Epithelial cell of esophagus (primary cell): ENCODE data around the gene DSP.

Experiments
- DNase-seq: peaks from one replicate; pipeline ENCODE4 v3.0.0; 2010; ENCODE audit warnings: low read depth
- H3K4me3 ChIP-seq: 2 replicates; pipeline ENCODE4 v1.5.1; 2011; ENCODE audit warnings: mild to moderate bottlenecking, low read length, control low read depth
- TF ChIP-seq, protein P1 (sequence below): IDR thresholded peaks from 2 replicates; pipeline ENCODE4 v1.5.1; 2011; ENCODE audit warnings: low read depth, mild to moderate bottlenecking, low read length, control low read depth, inconsistent platforms; ENCODE audit not compliant: insufficient read depth; ENCODE audit errors: missing control alignments

The DSP gene

DNA sequence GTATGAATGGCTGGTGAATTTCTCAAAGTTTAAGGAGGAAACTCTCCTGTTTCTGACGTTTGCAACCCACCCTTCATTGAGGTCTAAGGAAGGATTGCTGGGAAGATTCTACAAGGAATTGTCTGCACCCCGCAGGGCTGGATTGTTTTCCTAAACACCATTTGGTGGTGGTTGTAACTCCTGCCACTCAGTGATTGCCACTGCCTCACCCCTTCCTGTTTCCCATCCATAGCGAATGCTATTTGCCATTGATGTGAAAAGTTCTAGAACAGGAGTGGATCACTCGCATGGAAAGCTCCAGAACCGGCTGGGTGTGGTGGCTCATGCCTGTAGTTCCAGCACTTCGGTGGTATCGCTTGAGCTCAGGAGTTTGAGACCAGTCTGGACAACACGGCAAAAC, 8.7 kb upstream of the DSP start:
- DNase-seq, result peak; percentile 70
- H3K4me3 ChIP-seq, result peak overlapping the region; percentile 2
- TF ChIP-seq, protein P1, sequence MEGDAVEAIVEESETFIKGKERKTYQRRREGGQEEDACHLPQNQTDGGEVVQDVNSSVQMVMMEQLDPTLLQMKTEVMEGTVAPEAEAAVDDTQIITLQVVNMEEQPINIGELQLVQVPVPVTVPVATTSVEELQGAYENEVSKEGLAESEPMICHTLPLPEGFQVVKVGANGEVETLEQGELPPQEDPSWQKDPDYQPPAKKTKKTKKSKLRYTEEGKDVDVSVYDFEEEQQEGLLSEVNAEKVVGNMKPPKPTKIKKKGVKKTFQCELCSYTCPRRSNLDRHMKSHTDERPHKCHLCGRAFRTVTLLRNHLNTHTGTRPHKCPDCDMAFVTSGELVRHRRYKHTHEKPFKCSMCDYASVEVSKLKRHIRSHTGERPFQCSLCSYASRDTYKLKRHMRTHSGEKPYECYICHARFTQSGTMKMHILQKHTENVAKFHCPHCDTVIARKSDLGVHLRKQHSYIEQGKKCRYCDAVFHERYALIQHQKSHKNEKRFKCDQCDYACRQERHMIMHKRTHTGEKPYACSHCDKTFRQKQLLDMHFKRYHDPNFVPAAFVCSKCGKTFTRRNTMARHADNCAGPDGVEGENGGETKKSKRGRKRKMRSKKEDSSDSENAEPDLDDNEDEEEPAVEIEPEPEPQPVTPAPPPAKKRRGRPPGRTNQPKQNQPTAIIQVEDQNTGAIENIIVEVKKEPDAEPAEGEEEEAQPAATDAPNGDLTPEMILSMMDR, result no peak

DNA sequence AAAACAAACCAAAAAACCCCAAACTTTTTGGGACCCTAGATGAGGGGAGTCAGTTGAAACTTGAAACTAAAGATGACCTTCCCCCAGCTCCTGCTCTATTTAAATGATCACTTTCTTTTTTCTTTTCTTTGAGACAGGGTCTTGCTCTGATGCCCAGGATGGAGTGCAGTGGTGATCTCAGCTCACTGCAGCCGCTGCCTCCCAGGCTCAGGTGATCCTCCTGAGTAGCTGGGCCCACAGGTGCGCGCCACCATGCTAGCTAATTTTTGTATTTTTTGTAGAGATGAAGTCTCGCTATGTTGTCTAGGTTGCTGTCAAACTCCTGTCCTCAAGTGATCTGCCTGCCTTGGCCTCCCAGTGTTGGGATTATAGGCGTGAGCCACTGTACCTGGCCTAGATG, 7.3 kb upstream of the DSP start:
- H3K4me3 ChIP-seq, result no peak overlapping the region
- DNase-seq, result no peak
- TF ChIP-seq, protein P1, result no peak

DNA sequence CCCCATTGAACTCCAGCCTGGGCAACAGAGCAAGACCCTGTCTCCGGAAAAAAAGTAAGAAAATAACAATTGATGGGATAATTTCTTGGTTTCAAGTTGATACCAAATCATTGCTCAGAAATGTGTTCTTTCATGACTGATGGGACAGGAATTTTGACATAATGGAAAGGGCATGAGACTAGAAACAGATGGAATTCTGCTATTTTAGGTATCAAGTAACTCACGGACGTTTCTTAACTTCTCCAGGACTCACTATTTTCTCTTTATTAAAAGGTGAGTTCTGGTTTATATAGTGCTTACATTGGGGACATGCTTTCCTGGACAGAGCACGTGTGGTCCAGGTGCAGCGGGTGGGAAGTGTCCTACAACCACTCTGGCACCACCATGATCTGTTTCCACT, 6.0 kb upstream of the DSP start:
- peak; percentile 71 for DNase-seq
- H3K4me3 ChIP-seq, result no peak overlapping the region
- TF ChIP-seq, protein P1, result no peak

DNA sequence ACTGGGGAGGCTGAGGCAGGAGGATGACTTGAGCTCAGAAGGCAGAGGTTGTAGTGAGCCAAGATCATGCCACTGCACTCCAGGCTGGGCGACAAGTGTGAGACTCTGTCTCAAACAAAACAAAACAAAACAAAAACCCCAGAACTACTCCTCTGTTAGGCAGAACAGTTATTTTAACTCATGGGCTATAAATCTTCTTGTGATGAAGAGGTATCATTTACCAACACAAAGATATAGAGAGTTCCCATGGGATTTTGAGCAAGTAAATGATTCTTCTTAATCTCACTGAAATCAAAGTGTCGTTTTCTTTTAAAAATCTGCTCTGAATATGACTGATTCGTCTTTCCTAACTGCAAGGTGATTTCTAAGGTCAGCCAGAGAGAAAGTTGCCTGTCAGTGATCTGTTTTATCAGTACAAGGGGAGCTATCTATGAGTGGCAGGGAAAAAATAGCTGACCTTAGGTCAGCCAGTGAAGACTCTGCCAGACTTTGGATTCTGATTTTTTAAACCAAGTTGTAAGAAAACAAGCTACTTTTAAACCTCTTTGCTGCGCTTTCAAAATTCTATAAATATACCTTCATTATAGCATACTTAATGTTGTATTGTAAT, 3.8 kb upstream of the DSP start:
- H3K4me3 ChIP-seq, result no peak overlapping the region
- DNase-seq, result no peak
- TF ChIP-seq, protein P1, result no peak

DNA sequence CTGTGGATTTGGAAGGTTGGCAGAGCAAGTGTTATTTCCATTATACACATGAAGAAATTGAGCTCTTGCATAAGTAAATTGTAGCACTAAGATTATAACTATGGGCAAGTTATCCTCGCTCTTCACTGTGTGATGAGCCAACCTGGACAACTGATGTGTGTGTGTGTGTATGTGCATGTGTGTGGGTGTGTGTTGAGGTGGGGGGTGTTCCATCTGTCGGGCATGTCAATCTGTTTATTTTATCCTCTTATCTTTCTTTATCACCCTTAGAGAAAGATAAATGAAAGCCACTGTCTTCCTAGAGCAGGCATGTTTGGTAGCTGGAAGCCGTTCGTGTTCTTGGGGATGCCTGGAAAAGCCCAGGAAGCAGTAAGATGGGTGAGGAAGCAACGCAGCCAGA, 3.0 kb upstream of the DSP start:
- TF ChIP-seq, protein P1, result no peak
- H3K4me3 ChIP-seq, result no peak overlapping the region
- DNase-seq, result no peak

DNA sequence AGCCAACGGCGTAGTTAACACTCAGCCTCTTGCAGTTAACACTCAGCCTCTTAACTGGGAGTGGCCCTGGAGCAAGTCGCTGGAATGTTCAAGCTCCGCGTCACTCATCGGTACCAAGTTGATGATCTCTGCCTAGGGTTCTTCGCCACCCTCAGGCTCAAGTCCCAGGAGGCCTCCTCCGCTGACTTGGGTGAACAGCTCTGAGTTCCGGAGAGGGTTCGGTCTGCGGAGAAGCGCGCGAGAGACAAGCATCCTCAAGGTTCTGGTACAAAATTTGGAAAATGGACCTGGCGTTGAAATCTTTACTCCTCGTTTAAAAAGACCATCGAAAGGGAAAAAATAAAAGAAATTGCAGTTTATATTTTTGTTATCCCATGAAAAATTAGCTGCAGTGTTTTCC, 876 bp upstream of the DSP start:
- TF ChIP-seq, protein P1, result peak; percentile 17
- peak; percentile 94 for DNase-seq
- H3K4me3 ChIP-seq, result peak overlapping the region; percentile 57
